Stimulated activated CD4-positive, alpha-beta T cell treated with anti-CD3 and anti-CD28 coated beads, Interleukin-2, amount 100 ng/mL, for 4 hours (primary cell): ENCODE data around the gene SUPT5H.
A peak's percentile ranks its signal among the peaks of the same experiment; 100 is the strongest.
"Not testable (repeated sequence)": the region's sequence is repeated elsewhere in the genome, so short reads cannot be mapped to it uniquely, and the experiment has no call there.

Experiments
- DNase-seq: peaks from one replicate; pipeline ENCODE4 v3.0.0-alpha.2; 2020; ENCODE audit warnings: low read depth

Gene SUPT5H

DNA sequence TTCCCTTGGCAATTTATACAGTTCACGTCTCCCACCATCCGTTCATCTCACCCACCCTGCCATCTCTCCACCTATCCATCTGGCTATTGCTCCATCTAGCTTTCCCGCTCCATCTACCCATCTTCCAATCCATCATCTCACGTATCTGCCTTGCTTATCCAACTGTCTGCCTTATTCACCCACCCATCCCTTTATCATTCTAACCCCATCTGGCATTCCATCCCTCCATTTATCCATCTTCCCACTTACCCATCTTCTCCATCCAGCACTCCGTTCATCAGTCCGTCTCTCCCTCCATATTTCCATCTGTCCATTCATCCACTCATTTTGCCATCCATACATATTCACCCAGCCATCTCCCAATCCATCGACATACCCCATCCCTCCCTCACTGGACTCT lies 19.6 kb upstream of the SUPT5H start:
- DNase-seq: no peak

DNA sequence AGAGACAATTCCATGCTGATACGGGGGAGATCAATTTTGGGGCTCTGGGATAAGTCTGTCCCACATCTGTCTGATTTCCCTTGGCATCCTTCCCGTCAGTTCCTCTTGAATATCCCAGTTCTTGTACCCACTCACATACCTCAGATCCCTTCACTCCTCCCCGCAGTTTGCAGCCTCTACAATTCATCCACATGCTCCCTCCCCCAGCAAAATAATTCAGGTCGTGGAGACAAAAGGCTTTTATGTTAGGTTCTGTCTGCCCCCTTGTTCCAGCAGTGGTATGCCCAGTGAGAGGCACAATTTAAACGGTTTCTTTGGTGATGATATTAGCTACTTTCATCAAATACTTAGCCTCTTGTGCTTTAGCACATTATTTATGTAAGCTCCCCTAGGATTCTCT lies 19.2 kb upstream of the SUPT5H start:
- DNase-seq: no peak

DNA sequence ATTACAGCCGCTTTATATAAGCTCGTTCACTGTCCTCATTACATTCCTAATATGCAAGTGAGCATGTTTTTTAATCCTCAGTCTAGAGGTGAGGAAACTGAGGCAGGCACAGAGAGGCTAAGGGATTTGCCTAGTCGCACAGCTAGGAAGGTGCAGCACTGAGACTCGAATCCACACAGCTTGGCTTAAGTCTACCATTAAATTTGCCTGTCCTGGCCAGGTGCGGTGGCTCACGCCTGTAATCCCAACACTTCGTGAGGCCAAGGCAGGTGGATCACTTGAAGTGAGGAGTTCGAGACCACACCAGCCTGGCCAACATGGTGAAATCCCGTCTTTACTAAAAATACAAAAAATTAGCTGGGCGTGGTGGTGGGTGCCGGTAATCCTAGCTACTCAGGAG lies 17.7 kb upstream of the SUPT5H start:
- no peak for DNase-seq

DNA sequence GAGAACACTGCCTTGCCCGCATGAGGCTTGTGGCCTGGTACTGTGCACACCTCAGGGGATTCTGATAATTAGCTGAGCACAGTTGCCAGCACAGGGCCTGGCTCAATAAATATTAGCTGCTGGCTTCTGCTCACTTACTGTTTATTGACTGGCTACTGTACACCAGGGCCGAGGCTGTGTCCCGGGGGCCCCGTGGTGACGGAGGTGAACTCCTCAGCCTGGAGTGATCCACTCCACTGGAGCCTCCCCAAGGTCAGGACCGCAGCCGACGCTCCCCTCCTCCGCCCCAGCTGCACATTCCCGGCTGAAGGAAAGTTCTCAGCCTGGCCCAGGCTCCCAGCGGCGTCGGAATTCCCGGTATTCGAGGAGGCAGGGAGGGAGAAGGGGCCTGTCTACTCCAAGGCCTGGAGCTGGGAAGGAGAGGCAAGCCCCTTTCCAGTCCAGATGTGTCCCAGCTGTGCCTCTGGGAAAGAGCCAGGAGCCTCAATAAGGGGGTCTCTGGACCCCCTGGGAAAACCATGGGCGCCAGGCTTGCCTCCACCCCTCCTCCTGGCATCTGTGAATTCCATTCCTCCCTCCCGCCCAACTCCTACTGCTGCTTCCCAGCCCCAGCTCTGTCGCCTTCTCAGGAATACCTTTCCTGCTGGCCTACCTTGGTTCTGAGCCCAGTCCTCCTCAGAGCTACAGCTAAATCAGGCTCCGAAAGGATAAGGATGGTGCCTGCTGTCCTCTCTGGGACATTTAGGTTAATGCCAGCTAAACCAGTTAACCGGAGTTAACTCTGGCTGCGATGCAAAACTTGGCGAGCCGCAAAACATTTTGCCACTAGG lies 16.9 kb upstream of the SUPT5H start:
- no peak for DNase-seq

DNA sequence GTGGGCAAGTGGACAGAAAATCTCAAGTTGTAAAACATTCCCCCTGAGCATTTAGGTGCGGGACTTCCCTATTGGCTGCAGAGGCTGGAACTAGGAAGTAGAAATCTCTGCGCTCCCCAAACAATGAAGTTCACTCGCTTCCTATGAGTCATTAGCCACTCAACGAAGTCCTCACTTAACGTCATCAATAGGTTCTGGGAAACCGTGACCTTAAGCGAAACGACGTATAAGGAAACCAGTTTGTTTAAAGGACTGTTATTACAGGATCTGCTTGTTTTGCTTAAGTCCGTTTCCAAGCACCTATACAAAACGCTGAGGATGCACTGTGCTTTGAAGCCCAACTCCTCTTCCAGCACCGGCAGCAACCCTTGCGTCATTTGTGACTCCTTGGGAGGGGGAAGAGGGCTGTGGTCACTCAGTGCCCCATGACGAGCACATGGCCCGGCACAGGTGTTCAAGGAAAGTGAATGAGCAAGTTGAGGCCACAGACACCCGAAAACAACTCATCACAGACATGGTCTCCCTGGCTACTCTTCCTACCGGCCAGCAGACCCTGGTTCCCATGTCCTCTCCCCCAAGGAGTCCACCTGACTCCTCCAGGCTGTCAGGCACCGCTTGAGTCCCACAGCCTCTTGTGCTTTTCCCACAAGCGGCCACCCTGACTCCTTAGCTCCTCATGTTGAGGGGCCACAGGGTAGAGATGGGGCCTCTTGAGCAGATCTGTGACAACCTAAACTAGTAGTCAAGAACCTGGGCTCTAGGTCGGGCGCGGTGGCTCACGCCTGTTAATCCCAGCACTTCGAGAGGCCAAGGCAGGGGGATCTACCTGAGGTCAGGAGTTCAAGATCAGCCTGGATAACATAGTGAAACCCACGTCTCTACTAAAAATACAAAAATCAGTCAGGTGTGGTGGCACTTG lies 14.4 kb upstream of the SUPT5H start:
- DNase-seq: no peak

DNA sequence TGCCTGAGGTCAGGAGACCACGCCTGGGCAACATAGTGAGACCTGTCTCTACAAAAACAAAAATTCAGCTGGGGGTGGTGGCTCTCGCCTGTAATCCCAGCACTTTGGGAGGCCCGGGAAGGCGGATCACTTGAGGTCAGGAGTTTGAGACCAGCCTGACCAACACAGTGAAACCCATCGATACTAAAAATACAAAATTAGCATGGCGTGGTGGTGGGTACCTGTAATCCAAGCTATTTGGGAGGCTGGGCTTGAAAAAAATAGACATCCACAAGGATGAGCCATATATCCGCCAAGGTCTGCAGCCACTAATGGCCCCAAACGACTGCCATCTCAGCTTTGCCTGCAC lies 12.7 kb upstream of the SUPT5H start:
- no peak for DNase-seq

DNA sequence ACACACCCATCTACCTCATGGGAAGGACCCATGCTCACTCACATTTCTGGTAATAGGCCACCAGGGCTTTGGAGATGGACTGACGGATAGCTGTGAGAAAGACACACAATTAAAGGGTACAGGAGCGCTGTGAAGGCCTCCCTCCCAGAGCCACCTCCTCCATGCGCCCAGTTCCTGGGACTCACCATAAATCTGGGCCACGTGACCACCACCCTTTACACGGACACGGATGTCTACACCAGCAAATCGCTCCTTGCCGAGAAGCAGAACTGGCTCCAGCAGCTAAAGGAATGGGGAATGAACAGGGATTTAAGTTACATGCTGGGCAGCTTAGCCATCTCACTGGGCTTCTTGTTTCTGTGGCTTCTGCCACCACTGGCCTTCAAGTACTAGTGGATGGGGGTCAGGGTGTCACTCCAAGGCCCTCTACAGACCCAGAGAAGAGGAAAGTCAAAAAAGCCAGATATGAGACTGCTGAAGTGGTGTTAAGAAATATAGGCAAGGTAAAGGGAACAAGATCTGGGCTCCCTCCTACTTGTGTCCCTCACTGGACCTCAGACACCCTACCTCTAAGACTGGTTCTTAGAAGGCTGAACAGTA lies 11.8 kb upstream of the SUPT5H start:
- DNase-seq: no peak

DNA sequence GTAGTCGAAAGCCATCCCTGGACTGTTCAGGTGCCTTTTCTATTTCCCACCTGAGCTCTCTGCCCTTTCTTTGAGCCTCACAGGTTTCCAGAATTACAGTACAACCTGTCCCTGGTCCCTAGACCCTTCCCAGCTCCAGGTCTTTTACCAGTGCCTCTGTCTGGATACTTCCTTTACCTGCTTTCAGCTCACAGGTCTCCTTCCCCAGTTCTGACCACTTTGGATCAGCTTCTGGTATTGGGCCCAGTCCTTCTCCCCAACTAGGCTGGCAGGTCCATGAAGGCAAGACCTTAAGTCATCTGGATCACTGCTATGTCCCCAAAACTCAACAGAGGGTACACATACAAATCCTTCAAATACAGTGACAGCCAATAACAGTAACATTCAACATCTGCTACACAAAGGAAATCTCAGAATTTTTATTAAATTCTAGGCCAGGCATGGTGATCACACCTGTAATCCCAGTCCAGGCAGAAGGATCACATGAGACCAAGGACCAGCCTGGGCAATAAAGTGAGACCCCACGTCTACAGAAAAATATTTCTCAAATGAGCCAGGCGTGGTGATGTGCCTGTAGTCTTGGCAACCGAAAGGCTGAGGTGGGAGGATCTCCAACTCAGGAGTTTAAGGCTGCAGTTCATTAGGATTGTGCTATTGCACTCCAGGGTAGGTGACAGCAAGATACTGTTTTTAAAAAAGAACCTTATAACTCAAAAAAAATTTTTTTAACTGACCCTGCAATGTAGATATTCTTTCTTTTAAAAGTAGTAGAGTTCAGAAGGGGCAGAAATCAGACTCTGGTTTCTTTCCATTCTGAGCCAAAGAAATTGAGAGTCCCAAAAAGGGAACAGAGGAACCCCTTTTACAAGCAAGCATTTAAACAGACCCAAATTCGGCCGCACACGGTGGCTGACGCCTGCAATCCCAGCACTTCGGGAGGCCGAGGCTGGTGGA lies 11.0 kb upstream of the SUPT5H start:
- no peak for DNase-seq

DNA sequence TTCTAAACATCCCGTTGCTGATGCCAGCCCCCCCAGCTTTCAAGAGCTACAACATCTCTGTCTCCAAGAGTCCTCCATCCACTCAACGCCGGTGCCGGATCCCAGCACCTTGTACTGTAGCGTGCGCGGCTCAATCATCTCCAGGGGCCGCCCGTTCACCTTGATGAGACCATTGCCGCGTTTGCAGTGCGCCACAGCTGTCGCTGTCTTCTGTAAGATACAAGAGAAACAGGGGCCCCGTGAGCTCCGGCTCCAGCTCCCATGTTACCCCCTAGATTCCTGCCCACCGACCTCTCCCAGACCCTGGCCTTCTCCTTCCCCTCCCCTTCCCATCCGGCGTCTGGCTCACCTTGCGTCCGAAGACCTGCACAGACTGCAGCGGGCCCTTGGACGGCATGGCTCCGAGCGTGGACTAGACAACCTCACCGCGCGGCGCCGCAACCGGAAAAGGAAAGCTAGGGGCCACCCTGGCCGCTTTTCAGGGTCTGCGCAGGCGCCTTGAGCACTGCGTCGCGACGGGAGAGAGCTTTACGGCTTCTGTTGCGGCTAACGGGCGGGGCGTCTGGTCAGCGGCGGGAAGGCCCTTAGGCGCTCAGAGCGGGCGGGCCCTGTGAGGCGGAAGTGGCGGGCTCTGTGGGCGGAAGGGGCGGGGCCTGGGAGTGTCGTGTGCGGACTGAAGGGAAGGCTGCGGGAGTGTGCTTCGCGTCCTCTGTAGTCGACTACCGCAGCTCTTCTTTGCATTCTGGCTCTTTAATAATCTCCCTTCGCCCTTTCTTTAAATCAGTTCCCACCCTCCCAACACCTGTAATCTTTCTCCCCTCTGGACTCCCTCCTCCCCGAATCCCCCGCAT lies 9.7 kb upstream of the SUPT5H start, which contains the start of gene RPS16:
TSS of gene RPS16 (minus strand) at position 451 of the 851 bp plus-strand sequence. CDS start at position 397, 54 bp downstream.
- peak; percentile 99 for DNase-seq

DNA sequence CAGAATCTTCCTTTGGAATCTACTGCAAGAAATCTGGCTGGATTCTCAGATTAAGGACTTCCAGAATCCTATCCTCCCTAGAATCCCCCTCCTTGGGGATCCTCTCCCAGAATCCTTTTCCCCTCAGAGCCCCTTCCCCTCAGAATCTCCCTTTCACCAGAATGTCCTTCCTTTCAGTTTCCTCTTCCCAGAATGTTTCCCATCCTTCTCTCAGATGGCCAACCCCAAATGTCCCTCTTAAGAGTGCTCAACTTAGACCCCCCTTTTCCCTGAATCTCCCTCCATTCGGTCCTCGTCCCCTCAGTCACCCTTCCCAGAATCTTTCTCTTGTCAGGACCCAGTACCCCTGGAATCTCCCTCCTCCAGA lies 9.0 kb upstream of the SUPT5H start:
- DNase-seq: no peak

DNA sequence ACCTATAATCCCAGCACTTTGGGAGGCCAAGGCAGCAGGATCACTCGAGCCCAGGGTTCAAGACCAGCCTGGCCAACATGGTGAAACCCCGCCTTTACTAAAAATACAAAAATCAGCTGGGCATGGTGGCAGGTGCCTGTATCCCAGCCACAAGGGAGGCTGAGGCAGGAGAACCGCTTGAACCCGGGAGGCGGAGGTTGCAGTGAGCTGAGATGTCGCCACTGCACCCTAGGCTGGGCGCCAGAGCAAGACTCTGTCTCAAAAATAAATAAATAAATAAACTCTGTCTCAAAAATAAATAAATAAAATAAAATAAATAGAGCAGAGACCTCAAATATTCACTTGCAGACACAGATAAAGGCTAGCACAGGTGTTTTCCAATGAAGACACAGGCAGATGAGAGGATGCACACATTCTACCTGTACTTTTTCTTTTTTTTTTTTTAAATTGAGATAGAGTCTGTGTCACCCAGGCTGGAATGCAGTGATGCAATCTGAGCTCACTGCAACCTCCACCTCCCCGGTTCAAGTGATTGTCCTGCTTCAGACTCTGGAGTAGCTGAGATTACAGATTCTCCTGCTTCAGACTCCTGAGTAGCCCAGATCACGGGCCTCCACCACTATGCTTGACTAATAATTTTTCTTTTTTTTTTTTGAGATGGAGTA lies 7.0 kb upstream of the SUPT5H start:
- DNase-seq: no peak

DNA sequence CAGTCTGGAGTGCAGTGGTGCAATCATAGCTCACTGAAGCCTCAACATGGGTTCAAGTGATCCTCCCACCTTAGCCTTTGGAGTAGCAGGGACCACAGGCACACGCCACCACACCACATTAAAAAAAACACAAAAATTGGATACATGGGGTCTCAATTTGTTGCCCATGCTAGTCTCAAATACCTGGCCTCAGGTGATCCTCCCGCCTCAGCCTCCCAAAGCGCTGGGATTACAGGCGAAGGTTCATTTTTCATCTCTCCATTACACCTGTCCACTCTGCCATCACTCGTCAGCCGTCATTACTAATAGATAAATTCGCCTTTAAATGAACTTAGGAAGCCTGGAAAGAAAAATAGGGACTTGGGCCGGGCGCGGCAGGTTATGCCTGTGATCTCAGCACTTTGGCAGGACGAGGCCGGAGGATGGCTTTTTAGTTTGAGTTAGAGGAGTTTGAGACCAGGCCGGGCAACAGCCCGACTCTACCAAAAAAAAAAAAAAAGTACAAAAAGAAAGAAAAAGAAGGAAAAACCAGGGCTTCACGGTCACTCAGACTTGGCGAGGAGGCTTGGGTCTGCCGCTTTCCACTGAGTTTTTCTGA lies 685 bp upstream of the SUPT5H start:
- DNase-seq: no peak

DNA sequence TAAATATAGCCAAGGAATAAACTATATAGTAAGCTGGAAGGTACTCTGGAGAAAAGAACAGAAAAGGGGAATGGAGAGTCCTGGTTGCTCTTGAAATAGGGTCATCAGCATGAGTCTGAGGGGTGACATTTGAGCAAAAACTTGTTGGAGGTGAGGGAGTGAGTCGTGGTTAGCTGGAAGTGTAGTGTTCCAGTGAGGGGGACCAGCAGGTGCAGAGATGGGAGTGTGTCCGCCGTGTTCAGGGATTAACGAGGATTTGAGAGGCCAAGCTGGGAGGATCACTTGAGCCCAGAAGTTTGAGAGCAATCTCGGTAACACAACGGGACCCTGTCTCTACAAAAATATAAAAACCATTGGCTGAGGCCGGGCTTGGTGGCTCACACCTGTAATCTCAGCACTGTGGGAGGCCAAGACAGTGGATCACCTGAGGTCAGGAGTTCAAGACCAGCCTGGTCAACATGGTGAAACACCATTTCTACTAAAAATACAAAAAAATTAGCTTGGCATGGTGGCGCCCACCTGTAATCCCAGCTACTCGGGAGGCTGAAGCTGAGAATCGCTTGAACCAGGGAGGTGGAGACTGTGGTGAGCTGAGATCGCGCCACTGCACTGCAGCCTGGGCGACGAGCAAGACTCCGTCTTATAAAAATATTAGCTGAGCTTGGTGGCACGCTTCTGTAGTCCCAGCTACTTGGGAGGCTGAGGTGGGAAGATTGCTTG lies 1.1 kb downstream of the SUPT5H start:
- DNase-seq: no peak

DNA sequence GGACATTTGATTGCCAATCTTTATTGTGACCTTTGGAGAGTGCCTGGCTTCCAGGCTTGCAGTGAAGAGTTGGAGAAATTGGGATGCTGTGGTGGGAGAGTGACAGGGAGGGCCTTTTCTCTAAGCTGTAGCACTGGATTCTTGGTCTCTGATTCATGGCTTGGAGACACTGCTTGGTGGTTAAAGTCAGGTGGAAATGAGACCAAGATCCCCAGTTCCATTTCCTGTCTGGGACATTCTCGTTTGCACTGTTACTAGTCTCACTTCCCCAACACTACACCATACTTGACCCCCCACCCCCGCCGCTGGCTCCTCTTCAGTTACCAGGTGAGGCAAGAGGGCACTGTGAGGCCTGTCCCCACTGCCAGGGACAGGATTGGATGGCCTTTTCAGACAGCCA lies 2.9 kb downstream of the SUPT5H start:
- no peak for DNase-seq

DNA sequence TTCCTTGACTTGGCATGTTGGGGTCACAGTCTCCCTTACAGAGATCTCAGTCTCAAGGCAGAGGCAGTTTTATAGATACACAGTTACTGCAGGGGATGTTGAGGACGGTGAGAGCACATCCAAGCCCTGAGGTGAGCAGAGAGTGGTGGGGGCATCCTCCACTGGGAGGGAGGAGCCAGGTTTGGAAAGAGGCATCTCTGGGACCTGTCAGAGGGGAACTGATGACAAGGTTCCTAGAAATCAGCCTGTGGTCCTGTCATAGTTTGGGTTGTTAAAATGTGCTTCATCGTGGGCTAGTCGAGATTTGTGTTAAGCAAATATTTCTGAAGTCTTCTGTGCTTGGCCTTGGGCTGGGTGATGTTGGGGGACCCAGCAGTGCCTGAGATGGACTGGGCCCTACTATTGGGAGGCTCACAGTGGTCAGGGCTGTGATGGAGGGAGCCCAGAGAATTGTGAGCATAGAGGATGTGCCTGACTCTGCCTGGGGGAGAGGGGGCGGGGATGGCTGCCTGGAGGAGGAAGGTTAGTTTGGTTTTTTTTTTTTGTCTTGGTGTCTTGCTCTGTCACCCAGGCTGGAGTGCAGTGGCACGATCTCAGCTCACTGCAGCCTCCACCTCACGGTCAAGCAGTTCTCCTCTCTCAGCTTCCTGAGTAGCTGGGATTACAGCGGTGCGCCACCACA lies 3.9 kb downstream of the SUPT5H start:
- DNase-seq: no peak

DNA sequence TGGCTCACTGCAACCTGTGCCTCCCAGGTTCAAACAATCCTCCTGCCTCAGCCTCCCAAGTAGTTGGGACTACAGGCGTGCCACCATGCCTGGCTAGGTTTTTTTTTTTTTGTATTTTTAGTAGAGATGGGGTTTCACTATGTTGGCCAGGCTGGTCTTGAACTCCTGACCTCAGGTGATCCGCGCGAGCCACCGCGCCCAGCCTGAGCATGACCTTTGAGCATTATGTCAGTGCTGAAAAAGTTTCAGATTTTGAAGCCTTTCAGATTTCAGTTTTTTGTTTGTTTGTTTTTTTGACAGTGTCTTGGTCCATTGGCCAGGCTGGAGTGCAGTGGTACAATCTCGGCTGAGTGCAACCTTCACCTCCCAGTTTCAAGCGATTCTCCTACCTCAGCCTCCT lies 5.9 kb downstream of the SUPT5H start:
- DNase-seq: not testable (repeated sequence)

DNA sequence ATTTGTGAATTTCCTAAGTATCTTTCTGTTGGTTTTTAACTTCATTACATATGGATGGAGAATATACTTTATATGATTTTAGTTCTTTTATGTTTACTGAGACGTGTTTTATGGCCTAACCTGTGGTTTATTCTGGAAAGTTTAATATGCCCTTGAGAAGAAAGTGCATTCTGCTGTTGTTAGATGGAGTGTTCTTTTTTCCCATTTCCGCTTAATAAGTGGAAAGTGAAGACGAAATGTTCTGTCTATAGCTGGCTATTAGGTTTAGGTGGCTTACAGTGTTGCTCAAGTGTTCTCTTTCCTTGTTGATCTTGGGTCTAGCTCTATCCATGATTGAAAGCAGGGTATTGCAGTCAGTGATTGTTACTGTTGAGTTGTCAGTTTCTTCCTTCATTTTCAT lies 18.0 kb downstream of the SUPT5H start:
- DNase-seq: no peak

DNA sequence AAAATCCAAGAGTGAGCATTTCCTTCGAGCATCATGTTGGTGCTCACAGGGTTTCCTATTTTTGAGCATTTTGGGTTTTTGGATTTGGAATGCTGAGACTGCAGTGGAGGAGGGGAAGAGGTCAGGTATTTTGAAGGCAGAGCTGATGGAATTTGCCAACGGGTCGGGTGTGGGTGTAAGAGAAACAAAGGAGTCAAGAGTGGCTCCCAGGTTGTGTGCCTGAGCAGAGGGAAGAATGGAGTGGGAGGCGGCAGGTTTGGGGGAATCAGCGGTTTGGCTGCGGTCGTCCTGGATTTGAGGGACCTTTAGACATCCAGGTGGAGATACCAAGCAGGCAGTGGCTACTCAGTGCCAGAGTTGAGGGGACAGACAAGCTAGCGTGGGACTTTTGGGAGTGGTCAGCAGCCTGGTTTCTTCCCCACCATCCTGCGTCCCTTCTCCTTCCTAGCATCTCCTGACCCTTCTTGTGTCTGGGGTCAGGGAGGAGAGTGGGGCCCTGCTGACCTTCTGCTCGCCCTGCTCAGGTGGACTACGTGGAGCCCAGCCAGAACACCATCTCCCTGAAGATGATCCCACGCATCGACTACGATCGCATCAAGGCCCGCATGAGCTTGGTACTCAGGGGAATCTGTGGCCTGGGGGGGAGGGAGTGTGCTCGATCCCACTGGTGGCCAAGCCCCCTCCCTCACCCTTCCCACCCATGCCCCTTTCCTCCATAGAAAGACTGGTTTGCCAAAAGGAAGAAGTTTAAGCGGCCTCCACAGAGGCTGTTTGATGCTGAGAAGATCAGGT lies 20.8 kb downstream of the SUPT5H start:
- no peak for DNase-seq
